ENCODE results near the gene IL4.

IL4 gene

GRCh38 chr5:132704875-132705274, 31.1 kb downstream of the IL4 start:
- DNase-seq, result no peak

- DNase-seq, result no peak
Measured at GRCh38 chr5:132708645-132709044, 34.9 kb downstream of the IL4 start.

- no peak for DNase-seq
Measured at GRCh38 chr5:132714456-132715307, 40.9 kb downstream of the IL4 start.

- no peak for DNase-seq
Measured at GRCh38 chr5:132718544-132719312, 44.9 kb downstream of the IL4 start.

- no peak for DNase-seq
Measured at GRCh38 chr5:132725745-132726144, 52.0 kb downstream of the IL4 start.

GRCh38 chr5:132729896-132730295, 56.1 kb downstream of the IL4 start:
- DNase-seq, result no peak

Data from GF-D8 (cell line).